KMS-11 (cell line): ENCODE measurements around the gene NPM3.

ENCODE experiments used
- H2AFZ ChIP-seq: fragments of 200-600 bp; sonication (generic); 2 replicates; pipeline ENCODE4 v1.6.1; 2016; ENCODE audit warnings: antibody characterized with exemption, mixed run types, low read depth
- H3K27ac ChIP-seq: fragments of 200-600 bp; sonication (generic); 2 replicates; pipeline ENCODE4 v1.6.1; 2016; ENCODE audit warnings: mild to moderate bottlenecking, mixed run types
- H3K27me3 ChIP-seq: fragments of 200-600 bp; sonication (generic); 2 replicates; pipeline ENCODE4 v1.6.1; 2017; ENCODE audit warnings: mild to moderate bottlenecking, low read depth, mixed run types, moderate library complexity; ENCODE audit not compliant: insufficient read depth
- H3K36me3 ChIP-seq: fragments of 200-600 bp; sonication (generic); 2 replicates; pipeline ENCODE4 v1.6.1; 2017; ENCODE audit warnings: mild to moderate bottlenecking, mixed run types; ENCODE audit not compliant: insufficient read depth
- H3K4me1 ChIP-seq: fragments of 200-600 bp; sonication (generic); 2 replicates; pipeline ENCODE4 v1.6.1; 2016; ENCODE audit warnings: mild to moderate bottlenecking, low read depth, mixed run types; ENCODE audit not compliant: poor library complexity, severe bottlenecking
- H3K4me2 ChIP-seq: fragments of 200-600 bp; sonication (generic); 2 replicates; pipeline ENCODE4 v1.7.0; 2016; ENCODE audit warnings: mild to moderate bottlenecking, mixed run types
- H3K4me3 ChIP-seq: fragments of 200-600 bp; sonication (generic); IDR thresholded peaks from 2 replicates; pipeline ENCODE4 v1.6.1; 2017; ENCODE audit warnings: low read depth, low read length, mixed read lengths; ENCODE audit not compliant: insufficient read depth
- H3K79me2 ChIP-seq: fragments of 200-600 bp; sonication (generic); 2 replicates; pipeline ENCODE4 v1.6.1; 2016; ENCODE audit warnings: low read depth, mixed run types; ENCODE audit not compliant: insufficient read depth
- H3K9ac ChIP-seq: fragments of 200-600 bp; sonication (generic); 2 replicates; pipeline ENCODE4 v1.6.1; 2016; ENCODE audit warnings: mild to moderate bottlenecking, mixed run types
- H4K20me1 ChIP-seq: fragments of 200-600 bp; sonication (generic); 2 replicates; pipeline ENCODE4 v1.6.1; 2016; ENCODE audit warnings: mild to moderate bottlenecking, mixed run types; ENCODE audit not compliant: insufficient read depth
- TF ChIP-seq, protein P1 (sequence below): fragments of 200-600 bp; sonication (generic); conservative IDR thresholded peaks from 2 replicates; pipeline ENCODE4 v1.6.1; 2017; ENCODE audit warnings: low read depth, mild to moderate bottlenecking, antibody characterized with exemption, low read length, moderate library complexity, mixed read lengths

Gene NPM3

GRCh38 chr10:101767600-101767945 is 15.7 kb downstream of the NPM3 start:
- Histone ChIP-seq H3K27ac (no peak overlapping the region), H4K20me1 (no peaks in the 10 kb centered on the region), H3K9ac (no peak overlapping the region), H3K4me1 (no peaks in the 10 kb centered on the region), H3K79me2 (no peaks in the 10 kb centered on the region), H3K4me3 (no peak overlapping the region), H3K4me2 (no peak overlapping the region), H3K27me3 (no peaks in the 10 kb centered on the region; the same call in 1 of the 2 replicates), H2AFZ (no peak overlapping the region), H3K36me3 (no peaks in the 10 kb centered on the region)
- TF ChIP-seq, protein P1, sequence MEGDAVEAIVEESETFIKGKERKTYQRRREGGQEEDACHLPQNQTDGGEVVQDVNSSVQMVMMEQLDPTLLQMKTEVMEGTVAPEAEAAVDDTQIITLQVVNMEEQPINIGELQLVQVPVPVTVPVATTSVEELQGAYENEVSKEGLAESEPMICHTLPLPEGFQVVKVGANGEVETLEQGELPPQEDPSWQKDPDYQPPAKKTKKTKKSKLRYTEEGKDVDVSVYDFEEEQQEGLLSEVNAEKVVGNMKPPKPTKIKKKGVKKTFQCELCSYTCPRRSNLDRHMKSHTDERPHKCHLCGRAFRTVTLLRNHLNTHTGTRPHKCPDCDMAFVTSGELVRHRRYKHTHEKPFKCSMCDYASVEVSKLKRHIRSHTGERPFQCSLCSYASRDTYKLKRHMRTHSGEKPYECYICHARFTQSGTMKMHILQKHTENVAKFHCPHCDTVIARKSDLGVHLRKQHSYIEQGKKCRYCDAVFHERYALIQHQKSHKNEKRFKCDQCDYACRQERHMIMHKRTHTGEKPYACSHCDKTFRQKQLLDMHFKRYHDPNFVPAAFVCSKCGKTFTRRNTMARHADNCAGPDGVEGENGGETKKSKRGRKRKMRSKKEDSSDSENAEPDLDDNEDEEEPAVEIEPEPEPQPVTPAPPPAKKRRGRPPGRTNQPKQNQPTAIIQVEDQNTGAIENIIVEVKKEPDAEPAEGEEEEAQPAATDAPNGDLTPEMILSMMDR = no peak

- H3K9ac ChIP-seq = no peak overlapping the region
- no peaks in the 10 kb centered on the region for H4K20me1 ChIP-seq
- H3K4me1 ChIP-seq = no peaks in the 10 kb centered on the region
- TF ChIP-seq, protein P1 = no peak
- no peak overlapping the region for H3K27ac ChIP-seq
- no peak overlapping the region for H3K4me3 ChIP-seq
- no peaks in the 10 kb centered on the region for H3K27me3 ChIP-seq
- no peaks in the 10 kb centered on the region for H3K79me2 ChIP-seq
- no peaks in the 10 kb centered on the region for H3K36me3 ChIP-seq
- H2AFZ ChIP-seq = no peak overlapping the region
- no peak overlapping the region for H3K4me2 ChIP-seq
Measured at GRCh38 chr10:101766753-101767599, 16.3 kb downstream of the NPM3 start.

DNA sequence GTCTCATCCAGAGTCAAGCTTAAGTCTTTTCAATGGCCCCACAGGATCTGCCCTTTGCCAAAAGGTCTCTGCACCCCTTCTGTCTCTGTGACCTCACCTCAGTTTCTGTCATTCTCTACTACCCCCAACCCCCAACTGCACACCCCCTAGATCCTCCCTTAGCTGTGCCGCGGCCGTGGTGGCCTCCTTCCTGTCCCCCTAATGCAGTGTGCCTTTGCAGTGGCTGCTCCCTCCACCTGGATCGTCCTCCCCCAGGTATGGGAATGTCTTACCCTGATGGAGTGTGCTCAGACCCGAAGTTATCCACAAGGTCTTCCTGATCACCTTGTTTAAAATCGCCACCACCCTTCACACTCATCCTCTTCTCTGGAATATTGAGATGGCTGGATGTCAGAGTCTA is 16.9 kb downstream of the NPM3 start:
- Histone ChIP-seq H3K9ac (no peak overlapping the region), H3K4me3 (no peak overlapping the region), H3K79me2 (no peaks in the 10 kb centered on the region), H4K20me1 (no peaks in the 10 kb centered on the region), H3K4me1 (no peaks in the 10 kb centered on the region), H3K4me2 (no peak overlapping the region), H3K27ac (no peak overlapping the region), H2AFZ (no peak overlapping the region), H3K36me3 (no peaks in the 10 kb centered on the region), H3K27me3 (no peaks in the 10 kb centered on the region)
- TF ChIP-seq, protein P1 = no peak

DNA sequence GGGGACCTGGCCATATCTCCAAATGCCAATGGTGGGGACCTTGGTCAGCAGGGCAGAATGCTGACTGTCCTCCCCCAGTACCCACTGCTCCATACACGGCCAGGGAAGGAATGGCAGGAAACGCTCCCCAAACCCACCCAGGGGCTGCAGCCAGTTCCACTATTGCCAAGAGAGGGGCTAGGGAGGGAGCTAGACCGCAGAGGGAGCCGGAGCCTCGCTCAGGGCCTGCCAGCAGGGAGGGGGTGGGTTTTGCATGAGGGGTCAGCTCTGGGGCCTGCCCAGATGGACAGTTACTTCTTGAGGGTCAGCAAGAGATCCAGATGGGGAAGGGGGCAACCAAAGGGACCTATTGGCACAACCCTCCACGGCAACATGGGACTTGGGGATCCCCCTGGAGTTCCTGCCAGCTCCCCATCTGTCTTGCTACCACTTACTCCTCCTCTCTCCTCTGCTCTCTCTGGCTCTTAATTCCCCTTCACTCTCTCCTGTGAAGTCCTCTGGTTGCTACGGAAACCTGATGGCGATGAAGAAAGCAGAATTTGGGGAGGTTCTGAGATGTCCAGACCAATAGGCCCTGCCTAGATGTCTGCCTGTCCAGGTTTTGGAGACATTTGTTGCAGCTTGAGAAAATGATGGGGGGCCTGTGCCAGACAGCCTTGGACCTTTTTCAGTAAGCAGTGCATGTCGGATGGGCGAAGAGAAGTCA is 20.0 kb downstream of the NPM3 start:
- H4K20me1 ChIP-seq = no peaks in the 10 kb centered on the region
- no peaks in the 10 kb centered on the region for H3K36me3 ChIP-seq
- H3K27me3 ChIP-seq = no peaks in the 10 kb centered on the region
- no peaks in the 10 kb centered on the region for H3K79me2 ChIP-seq
- TF ChIP-seq, protein P1 = no peak
- no peak overlapping the region for H3K4me2 ChIP-seq
- no peak overlapping the region for H2AFZ ChIP-seq
- no peaks in the 10 kb centered on the region for H3K4me1 ChIP-seq
- no peak overlapping the region for H3K27ac ChIP-seq
- H3K4me3 ChIP-seq = no peak overlapping the region
- H3K9ac ChIP-seq = no peak overlapping the region
